ENCODE data around the gene USF3. TPM values are rescaled to one million over a fixed set of nuclear protein-coding genes. Genes with fewer than 3 reads are reported as not detected.

Gene USF3
- total and polyA plus RNA-seq, 11 donors, result 4.3 to 25.3 (median 17.2) TPM

- Histone ChIP-seq H3K27me3 (no peaks in the 10 kb centered on the region), H3K27ac (no peak overlapping the region), H3K4me1 (peaks cover 0 to 24% (median 14%) of the 10 kb centered on the region in 12 donors), H3K9me3 (no peaks in the 10 kb centered on the region), H3K4me3 (no peak overlapping the region), H3K36me3 (no peaks in the 10 kb centered on the region)
- intact Hi-C loops (cut with DNase I), result loop anchor here in 1 of 10 donors (10.0 kb wide), 1 partner anchor 101 kb away; the partner anchor contains the start of gene SPICE1
- peak in 4 of 5 donors; percentile 27 to 65 (median 40) for DNase-seq
- ATAC-seq, result peak; percentile 74 to 90 (median 84)
- TF ChIP-seq POLR2A (IDR thresholded peaks at IDR 0.05), result no peak
- TF ChIP-seq CTCF (IDR thresholded peaks at IDR 0.05), result no peak
- WGBS, 4 donors, result 39 to 58% (median 46%) methylated on average over 4 of the region's 4 CpGs
Observed at GRCh38 chr3:113615976-113616375, 80.5 kb downstream of the USF3 start.

DNA sequence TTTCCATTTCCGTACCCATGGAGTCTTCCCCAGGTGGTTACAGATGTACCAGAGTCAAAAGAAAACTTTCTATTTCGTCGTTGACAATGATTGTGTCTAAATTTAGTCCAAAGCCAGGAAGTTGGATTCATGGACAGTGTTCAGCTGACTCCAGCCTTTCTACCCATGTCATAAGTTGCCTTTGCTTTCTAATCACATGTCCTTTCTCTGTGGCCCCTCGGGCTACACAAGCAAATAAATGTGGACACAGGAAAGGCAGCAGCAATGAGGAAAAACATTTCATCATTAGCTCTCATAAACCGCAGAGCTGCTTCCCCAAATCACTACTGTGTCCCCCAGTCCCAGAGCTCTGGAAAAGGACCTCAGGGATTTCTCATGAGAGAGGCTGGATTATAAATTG lies 82.0 kb downstream of the USF3 start:
- no peaks in the 10 kb centered on the region for H3K36me3 ChIP-seq
- H3K4me3 ChIP-seq, result peak overlapping the region in 1 of 12 donors; percentile 2
- no peaks in the 10 kb centered on the region for H3K27me3 ChIP-seq
- peaks cover 0 to 24% (median 14%) of the 10 kb centered on the region in 12 donors for H3K4me1 ChIP-seq
- no peak for TF ChIP-seq CTCF (IDR thresholded peaks at IDR 0.05)
- TF ChIP-seq POLR2A (IDR thresholded peaks at IDR 0.05), result no peak
- DNase-seq, result peak in 1 of 5 donors; percentile 18
- no peaks in the 10 kb centered on the region for H3K9me3 ChIP-seq
- peak in 3 of 4 donors; percentile 73 to 82 (median 79) for ATAC-seq
- intact Hi-C loops (cut with DNase I), result loop anchor here in 1 of 10 donors (10.0 kb wide), 1 partner anchor 100 kb away; the partner anchor contains the start of gene SPICE1
- WGBS, 4 donors, result 15 to 29% (median 25%) methylated on average over 5 of the region's 5 CpGs
- peak overlapping the region in 9 of 12 donors; percentile 3 to 77 (median 57) for H3K27ac ChIP-seq

DNA sequence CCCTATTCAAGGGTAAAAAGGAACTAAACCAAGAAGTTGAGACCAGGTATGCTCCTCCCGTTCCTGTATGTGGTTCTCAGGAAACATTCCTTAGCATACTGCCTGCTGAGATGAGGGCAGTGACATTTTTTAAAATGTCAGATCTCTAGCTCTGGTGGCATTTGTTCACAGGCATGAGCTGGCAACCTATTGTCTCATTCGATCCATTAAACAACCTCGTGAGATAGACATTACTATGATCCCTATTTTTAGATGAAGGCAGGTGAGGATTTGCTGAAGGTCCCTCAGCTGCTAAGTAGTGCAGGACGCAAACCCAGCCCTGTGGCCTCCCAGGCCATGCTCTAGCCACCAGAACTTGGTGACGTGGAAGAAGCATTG lies 89.2 kb downstream of the USF3 start:
- H3K4me3 ChIP-seq, result no peak overlapping the region
- ATAC-seq (no peak), DNase-seq (no peak)
- TF ChIP-seq CTCF (IDR thresholded peaks at IDR 0.05) (no peak), POLR2A (IDR thresholded peaks at IDR 0.05) (no peak)
- H3K27ac ChIP-seq, result no peak overlapping the region
- no peaks in the 10 kb centered on the region for H3K4me1 ChIP-seq
- H3K27me3 ChIP-seq, result no peaks in the 10 kb centered on the region
- WGBS, 4 donors, result 72 to 77% (median 73%) methylated on average over 5 of the region's 5 CpGs
- intact Hi-C loops (cut with DNase I), result no loop called here
- H3K36me3 ChIP-seq, result no peaks in the 10 kb centered on the region
- H3K9me3 ChIP-seq, result no peaks in the 10 kb centered on the region

DNA sequence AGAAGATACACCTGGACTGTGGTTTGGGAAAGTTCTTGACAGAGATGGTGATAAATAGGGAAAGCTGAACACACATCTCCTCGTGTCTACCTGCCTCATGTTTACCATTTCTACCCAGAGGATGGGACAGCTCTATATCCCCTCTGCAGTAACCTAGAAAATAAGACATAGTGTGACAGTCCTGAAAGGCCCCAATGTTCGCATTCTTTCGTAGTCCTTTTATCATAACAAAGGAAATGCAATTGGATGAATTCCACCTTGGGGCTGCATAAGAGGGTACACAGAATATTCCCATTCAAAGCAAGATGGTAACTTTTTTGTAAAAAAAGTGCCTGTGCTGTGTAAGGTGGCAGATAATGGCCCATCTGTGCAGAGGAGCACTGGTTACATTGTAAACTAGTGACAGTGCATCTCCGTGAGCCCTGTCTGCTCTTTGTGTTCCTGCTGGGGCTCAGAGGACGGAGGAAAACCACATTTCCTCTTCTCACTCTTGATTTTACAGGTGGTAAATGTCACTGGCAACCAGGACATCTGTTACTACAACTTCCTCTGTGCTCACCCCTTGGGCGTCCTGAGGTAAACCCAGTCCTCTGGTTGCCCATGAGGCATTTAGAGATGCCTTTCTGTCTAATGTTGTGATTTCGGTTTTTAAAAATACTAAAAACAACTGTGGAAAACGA lies 89.8 kb downstream of the USF3 start:
- Histone ChIP-seq H3K4me3 (no peak overlapping the region), H3K4me1 (no peaks in the 10 kb centered on the region), H3K27ac (no peak overlapping the region), H3K27me3 (no peaks in the 10 kb centered on the region), H3K9me3 (no peaks in the 10 kb centered on the region), H3K36me3 (no peaks in the 10 kb centered on the region)
- intact Hi-C loops (cut with DNase I), result no loop called here
- WGBS, 4 donors, result 46 to 57% (median 56%) methylated on average over 8 of the region's 8 CpGs
- ATAC-seq (no peak), DNase-seq (no peak)
- TF ChIP-seq POLR2A (IDR thresholded peaks at IDR 0.05) (no peak), CTCF (IDR thresholded peaks at IDR 0.05) (no peak)

All from heart left ventricle (tissue), 16 donors.